Stimulated activated naive CD8-positive, alpha-beta T cell treated with anti-CD3 and anti-CD28 coated beads, Interleukin-15, amount 100 ng/mL, for 72 hours (primary cell): ENCODE measurements around the gene SIAH3.

Experiments
- ATAC-seq: fragments of 150-1000 bp; cut with Tn5 transposase; 2 replicates; pipeline ENCODE4 v1.10.0; 2021; ENCODE audit warnings: mild to moderate bottlenecking, moderate library complexity
- DNase-seq, 2 donors: peaks; one replicate each; pipeline ENCODE4 v3.0.0; 2021 to 2022
- H3K27ac Mint-ChIP-seq, 2 donors: one replicate each; pipeline ENCODE4 v1.8.0; 2022; ENCODE audit warnings: mild to moderate bottlenecking in 2 of 2, mixed read lengths in 2 of 2, moderate library complexity in 2 of 2
- H3K27me3 Mint-ChIP-seq: one replicate; pipeline ENCODE4 v1.8.0; 2022; ENCODE audit warnings: mixed read lengths
- H3K4me1 Mint-ChIP-seq: one replicate; pipeline ENCODE4 v1.8.0; 2022; ENCODE audit warnings: mild to moderate bottlenecking, mixed read lengths
- H3K4me3 Mint-ChIP-seq, 2 donors: one replicate each; pipeline ENCODE4 v1.8.0; 2022; ENCODE audit warnings: mild to moderate bottlenecking in 2 of 2, mixed read lengths in 2 of 2, moderate library complexity in 1 of 2
- H3K9me3 Mint-ChIP-seq, 2 donors: one replicate each; pipeline ENCODE4 v1.8.0; 2022; ENCODE audit warnings: mixed read lengths in 2 of 2

SIAH3 gene, protein sequence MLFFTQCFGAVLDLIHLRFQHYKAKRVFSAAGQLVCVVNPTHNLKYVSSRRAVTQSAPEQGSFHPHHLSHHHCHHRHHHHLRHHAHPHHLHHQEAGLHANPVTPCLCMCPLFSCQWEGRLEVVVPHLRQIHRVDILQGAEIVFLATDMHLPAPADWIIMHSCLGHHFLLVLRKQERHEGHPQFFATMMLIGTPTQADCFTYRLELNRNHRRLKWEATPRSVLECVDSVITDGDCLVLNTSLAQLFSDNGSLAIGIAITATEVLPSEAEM

DNA sequence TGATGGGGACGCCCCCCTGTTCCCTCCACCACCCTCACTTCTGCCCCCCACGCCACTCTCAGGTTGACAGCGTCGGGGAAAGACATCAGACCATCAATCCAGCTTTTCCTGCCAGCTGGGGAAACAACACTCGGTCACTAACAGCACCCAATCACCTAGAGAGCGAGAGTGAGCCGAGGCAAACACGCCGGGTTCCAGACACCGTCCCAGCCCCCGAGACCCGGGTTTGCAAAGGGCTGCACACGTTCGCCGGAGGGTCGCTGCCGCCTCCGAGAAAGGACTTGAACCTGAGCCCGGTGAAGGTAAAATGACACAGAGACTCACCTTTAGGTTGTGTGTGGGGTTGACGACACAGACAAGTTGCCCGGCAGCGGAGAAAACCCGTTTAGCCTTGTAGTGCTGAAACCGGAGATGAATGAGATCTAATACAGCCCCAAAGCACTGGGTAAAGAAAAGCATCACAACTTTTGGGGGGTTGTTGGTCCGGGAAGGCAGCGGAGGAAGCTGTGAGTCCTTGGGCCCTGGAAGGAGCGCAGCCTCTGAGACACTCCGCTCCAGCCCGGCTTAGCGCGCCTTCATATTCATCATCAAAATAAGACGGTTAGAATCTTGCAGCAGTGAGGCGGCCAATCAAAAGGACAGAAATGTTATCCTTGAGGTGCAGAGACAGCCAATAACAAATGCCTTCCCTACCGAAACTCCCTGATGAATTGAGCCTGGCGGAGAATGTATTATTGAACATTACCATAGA, at the start of gene SIAH3:
Gene SIAH3, minus strand, starts transcription at position 583 of the 751 bp plus-strand sequence. Its CDS starts 124 bp downstream, at position 459.
- DNase-seq (peak; percentile 17 to 21), ATAC-seq (peak; percentile 56)
- Mint-ChIP-seq H3K27ac (peak within 1 kb of the TSS; percentile 78 to 85), H3K4me3 (peak within 1 kb of the TSS; percentile 92 to 96), H3K27me3 (peaks cover 31% of the 10 kb centered on the region), H3K9me3 (peaks cover 0 to 5% of the 10 kb centered on the region in 2 donors), H3K4me1 (peaks cover 54% of the 10 kb centered on the region)

DNA sequence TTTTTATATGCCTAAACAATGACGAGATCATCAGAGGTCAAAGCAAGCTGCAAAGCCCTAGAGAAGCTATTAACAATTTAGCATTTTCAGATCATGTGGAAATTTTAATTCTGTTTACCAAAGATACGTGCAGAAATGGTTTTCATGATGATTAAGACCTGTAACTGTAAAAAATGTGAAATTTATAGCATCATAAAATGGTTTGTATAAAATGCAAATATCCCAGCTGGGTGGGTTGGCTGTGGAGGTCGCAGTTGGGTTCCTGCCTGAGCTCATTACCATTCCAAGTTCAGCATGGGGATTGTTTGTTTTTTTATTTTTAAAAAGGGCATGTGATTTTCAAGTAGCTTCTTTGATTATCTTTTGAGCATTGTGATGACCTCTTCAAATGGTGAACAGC, 47.9 kb upstream of the SIAH3 start:
- Mint-ChIP-seq H3K27me3 (peaks cover 14% of the 10 kb centered on the region), H3K4me3 (no peak overlapping the region), H3K27ac (no peak overlapping the region), H3K4me1 (no peaks in the 10 kb centered on the region), H3K9me3 (no peaks in the 10 kb centered on the region)
- no peak for ATAC-seq
- no peak for DNase-seq

DNA sequence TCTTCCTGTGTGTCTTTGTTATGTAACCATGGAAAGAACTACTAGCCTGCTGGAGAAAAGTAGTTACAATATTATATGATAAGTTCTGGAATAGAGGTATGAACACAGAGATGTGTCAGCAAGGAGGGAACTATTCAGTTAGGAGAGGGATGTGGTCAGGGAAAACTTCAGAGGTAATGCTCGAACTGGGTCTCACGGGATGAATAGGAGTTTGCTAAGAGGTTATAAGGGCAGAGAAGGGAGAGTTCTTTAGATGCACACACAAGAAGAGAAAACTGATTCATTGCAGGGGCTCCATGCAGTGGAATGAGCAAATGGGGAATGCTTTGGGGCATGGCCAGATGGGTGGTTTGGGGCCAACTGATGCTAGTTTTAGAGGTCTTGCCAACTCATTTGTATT, 46.0 kb upstream of the SIAH3 start:
- Mint-ChIP-seq H3K27me3 (peaks cover 14% of the 10 kb centered on the region), H3K27ac (peak overlapping the region in 1 of 2 donors; percentile 8), H3K9me3 (no peaks in the 10 kb centered on the region), H3K4me1 (no peaks in the 10 kb centered on the region), H3K4me3 (no peak overlapping the region)
- ATAC-seq (no peak), DNase-seq (no peak)

DNA sequence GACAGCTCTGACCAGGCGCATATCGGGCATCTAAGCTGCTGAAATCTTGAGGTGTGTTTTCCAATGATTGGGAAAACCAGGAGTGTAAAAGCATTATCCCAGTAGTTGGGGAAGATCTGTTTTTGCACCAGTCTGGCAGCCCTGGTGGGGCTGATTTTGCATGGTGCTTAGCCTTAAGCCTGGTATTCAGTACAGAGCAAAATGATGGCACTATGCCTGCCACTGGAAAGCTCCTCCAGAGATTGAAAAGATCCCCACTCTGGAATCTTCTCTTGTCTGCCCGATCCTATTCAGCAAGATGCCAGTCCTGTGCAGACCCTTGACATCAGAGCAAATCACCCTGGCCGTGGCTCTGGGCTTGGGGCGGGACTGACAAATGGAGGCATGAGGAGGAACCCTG, 44.7 kb upstream of the SIAH3 start:
- DNase-seq (no peak), ATAC-seq (no peak)
- Mint-ChIP-seq H3K27me3 (peaks cover 14% of the 10 kb centered on the region), H3K27ac (no peak overlapping the region), H3K4me3 (no peak overlapping the region), H3K4me1 (no peaks in the 10 kb centered on the region), H3K9me3 (no peaks in the 10 kb centered on the region)

DNA sequence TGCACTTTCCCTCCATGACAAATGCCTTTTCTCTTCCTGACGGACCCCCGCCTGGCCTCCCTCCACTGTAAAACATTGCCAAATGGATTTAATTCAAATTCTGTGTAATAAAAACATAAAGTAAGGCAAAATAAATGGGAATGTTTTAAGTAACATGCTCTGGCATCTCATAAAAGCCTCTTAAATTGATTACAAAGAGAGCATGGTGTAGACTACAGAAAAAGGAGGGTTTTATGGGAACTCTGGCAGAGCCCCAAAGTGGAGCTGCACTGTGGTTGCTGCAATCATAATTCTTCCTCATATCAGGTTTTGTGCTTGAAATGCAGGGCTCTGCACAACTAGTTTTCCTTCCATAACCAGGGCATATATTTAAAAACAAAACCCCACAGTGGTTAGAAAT, 44.3 kb upstream of the SIAH3 start:
- H3K4me3 Mint-ChIP-seq, result no peak overlapping the region

DNA sequence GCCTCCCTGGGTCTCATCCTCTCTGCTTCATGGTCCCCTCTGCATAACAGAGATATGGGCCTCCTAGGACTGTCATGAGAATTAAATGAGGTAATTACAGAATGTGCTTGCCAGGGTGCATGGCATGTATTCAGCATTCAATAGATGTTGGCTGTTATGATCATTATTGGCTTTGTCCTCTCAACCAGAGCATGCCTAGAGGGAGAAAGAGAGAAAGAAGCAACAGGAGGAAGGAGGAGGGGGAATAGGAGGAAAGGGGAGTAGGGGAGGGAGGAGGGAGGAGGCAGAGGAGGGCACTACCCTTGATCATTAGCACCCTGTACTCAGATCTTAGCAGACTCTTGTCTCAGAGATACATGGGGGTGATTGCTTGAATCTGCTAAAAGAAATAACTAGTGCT, 41.0 kb upstream of the SIAH3 start:
- H3K4me1 Mint-ChIP-seq, result no peaks in the 10 kb centered on the region
- peaks cover 9% of the 10 kb centered on the region for H3K27me3 Mint-ChIP-seq
- no peak overlapping the region for H3K4me3 Mint-ChIP-seq
- no peak overlapping the region for H3K27ac Mint-ChIP-seq
- DNase-seq, result no peak
- H3K9me3 Mint-ChIP-seq, result no peaks in the 10 kb centered on the region
- ATAC-seq, result no peak

More for the DNA sequence above, 44.3 kb upstream of the SIAH3 start:
- no peak overlapping the region for H3K27ac Mint-ChIP-seq
- no peaks in the 10 kb centered on the region for H3K4me1 Mint-ChIP-seq
- peaks cover 13% of the 10 kb centered on the region for H3K27me3 Mint-ChIP-seq
- no peak for DNase-seq
- no peaks in the 10 kb centered on the region for H3K9me3 Mint-ChIP-seq
- ATAC-seq, result no peak

DNA sequence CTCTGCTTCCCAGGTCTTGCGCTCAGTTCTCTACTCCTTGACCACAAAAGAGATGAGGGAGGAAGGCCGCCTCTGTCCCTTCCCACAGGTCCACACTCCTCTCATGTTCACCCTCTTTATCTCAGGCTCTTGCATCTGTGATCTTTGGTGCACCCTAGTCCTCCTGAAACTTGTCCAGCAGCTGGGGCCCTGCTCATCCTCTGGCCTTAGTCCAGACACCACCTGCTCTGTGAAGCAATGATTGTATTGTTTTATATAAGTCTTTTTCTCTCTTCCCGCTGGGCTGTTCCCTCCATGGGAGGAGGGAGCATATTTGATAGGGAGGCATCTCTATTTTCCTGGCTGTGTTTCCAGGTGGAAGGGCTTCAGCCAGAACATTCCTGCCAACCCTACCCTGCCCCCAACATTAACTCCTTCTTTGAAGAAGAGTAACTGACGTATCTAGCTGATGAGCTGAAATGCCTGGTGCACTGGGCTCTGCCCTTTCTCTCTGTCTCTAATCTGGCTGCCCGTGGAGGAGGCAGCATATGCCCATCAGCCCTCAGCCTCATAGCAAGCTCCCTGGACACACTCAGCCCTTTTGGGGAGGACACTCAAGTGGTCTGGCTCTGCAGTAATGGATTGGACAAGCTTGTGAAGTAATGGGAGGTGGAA, 38.2 kb upstream of the SIAH3 start:
- no peak overlapping the region for H3K4me3 Mint-ChIP-seq
- H3K27me3 Mint-ChIP-seq, result no peaks in the 10 kb centered on the region
- H3K27ac Mint-ChIP-seq, result peak overlapping the region in 1 of 2 donors; percentile 14
- no peaks in the 10 kb centered on the region for H3K4me1 Mint-ChIP-seq
- no peak for DNase-seq
- no peak for ATAC-seq
- no peaks in the 10 kb centered on the region for H3K9me3 Mint-ChIP-seq

DNA sequence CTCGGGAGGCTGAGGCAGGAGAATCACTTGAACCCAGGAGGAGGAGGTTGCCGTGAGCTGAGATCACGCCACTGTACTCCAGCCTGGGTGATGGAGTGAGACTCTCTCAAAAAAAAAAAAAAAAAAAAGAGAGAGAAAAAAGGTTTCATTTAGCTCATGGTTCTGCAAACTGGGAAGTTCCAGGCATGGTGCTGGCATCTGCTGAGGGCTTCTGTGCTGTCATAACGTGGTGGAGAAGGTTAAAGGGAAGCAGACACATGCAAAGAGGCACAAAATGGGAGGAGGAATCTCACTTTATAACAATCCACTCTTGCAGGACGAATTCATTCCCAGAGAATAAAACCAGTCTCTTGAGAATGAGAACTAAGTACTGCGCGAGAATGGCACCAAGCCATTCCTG, 34.9 kb upstream of the SIAH3 start:
- H3K4me3 Mint-ChIP-seq, result no peak overlapping the region
- ATAC-seq (no peak), DNase-seq (no peak)
- no peaks in the 10 kb centered on the region for H3K9me3 Mint-ChIP-seq
- H3K27ac Mint-ChIP-seq, result no peak overlapping the region
- no peaks in the 10 kb centered on the region for H3K27me3 Mint-ChIP-seq
- no peaks in the 10 kb centered on the region for H3K4me1 Mint-ChIP-seq

DNA sequence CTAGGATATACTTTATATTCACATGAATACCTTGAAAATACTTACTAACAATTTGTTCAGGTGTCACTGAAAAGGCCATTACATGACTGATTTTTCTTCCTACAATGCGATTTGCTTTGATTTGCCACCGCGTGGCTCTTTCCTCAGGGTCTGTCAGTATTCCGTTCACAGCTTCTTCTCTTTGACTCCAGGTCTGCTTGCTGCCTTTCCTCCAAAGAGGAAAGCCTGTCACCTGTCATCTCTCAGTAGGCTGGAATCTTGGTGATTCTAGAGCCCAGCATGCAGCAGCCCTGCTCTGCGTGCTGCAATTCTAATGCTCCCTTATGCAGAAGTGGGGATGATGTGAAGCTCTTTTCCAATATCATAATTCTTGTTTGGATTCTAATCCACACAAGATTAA, 33.6 kb upstream of the SIAH3 start:
- Mint-ChIP-seq H3K27ac (no peak overlapping the region), H3K4me3 (no peak overlapping the region), H3K4me1 (no peaks in the 10 kb centered on the region), H3K9me3 (no peaks in the 10 kb centered on the region), H3K27me3 (no peaks in the 10 kb centered on the region)
- ATAC-seq (no peak), DNase-seq (no peak)

DNA sequence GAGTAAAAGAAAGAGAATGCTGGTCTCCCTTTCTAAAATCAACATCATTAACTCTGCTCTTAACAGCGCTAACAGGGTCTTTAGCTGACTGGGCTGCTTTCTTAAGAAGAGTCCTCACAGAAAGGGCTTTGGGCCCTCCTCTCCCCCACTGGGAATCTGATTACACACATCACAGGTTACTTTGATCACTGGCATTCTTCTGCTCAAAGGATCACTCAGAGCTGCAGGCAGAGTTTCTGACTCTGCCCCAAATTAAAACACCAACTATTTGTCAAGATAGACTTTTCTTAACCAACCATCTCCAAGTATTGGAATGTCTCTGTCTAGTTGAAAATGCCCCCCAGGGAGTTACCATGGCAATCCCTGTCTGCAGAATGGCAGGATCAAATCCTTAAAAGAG, 31.1 kb upstream of the SIAH3 start:
- Mint-ChIP-seq H3K27me3 (no peaks in the 10 kb centered on the region), H3K4me3 (no peak overlapping the region), H3K9me3 (no peaks in the 10 kb centered on the region), H3K4me1 (no peaks in the 10 kb centered on the region), H3K27ac (no peak overlapping the region)
- DNase-seq (no peak), ATAC-seq (no peak)

DNA sequence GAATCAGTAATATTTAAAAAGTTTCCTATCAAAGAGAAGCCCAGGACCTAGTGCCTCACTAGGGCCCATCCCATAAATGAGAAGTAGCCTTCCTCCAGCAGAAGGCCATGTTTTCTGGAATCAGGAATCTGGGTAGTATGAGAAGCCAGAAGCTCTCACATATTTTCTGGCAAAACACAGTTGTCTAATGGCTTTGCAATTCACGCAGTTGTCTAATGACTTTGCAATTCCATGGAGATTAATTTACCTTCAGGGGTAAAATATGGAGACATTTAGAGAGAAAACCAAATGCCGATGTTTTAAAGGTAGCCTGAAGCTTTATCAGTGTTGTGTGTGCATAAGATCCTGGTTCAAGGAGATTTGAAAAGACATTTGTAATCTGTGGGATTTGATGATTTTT, 29.8 kb upstream of the SIAH3 start:
- H3K4me1 Mint-ChIP-seq, result no peaks in the 10 kb centered on the region
- no peak overlapping the region for H3K27ac Mint-ChIP-seq
- H3K9me3 Mint-ChIP-seq, result no peaks in the 10 kb centered on the region
- H3K27me3 Mint-ChIP-seq, result no peaks in the 10 kb centered on the region
- DNase-seq, result no peak
- ATAC-seq, result no peak
- H3K4me3 Mint-ChIP-seq, result no peak overlapping the region

DNA sequence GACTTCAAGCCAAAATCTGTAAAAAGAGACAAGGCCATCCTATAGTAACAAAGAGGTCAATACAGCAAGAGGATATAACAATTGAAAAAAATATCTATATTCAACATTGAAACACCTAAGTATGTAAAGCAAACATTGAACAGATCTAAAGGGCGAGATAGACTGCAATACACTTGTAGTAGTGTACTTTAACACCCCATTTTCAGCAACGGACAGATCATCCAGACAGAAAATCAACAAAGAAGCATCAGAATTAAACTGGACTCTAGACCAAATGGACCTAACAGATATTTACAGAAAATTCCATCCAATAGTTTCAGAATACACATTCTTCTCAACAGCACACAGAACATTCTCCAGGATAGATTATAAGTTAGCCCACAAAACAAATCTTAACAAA, 28.7 kb upstream of the SIAH3 start:
- DNase-seq (no peak), ATAC-seq (no peak)
- Mint-ChIP-seq H3K27me3 (no peaks in the 10 kb centered on the region), H3K27ac (no peak overlapping the region), H3K4me3 (no peak overlapping the region), H3K4me1 (no peaks in the 10 kb centered on the region), H3K9me3 (no peaks in the 10 kb centered on the region)

DNA sequence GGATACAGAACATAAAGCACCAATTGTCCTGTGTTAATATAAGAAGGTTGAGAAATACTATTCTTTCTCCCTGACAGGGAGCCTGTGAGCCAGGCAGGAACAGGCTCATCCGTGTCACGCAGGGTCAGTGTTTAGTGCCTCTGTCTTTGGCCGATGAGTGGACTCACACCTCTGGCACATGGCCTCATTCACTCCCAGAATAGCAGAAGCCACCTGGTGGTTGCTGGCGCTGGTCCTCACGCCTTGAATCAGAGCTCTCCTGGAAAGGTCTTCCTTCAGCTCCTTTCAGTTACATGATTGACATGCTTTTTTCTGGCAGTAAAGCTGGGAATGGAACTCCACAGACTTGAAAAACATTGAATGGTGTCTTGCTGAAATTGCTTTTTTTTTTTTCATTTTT, 28.1 kb upstream of the SIAH3 start:
- no peaks in the 10 kb centered on the region for H3K27me3 Mint-ChIP-seq
- H3K4me1 Mint-ChIP-seq, result no peaks in the 10 kb centered on the region
- ATAC-seq (no peak), DNase-seq (no peak)
- H3K4me3 Mint-ChIP-seq, result no peak overlapping the region
- H3K9me3 Mint-ChIP-seq, result no peaks in the 10 kb centered on the region
- H3K27ac Mint-ChIP-seq, result no peak overlapping the region

DNA sequence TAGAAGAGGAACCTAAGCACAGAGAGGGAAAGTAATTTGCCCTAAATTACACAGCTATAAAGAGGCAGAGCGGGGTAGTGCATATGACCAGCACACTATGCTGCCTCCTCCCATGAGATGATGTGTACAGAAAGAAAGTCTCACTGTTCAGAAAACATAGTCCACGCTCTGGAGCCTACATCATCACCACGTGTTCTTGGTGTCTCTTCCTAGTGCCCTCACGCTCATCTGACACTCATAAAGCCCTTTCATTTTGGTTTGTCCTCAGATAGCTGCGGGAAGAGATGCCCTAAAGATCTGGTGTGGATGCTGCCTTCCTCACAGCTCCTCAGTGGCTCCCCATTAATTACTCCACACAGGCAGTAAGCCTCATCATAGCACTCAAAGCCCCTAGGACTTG, 27.4 kb upstream of the SIAH3 start:
- ATAC-seq (no peak), DNase-seq (no peak)
- H3K4me1 Mint-ChIP-seq, result no peaks in the 10 kb centered on the region
- no peak overlapping the region for H3K4me3 Mint-ChIP-seq
- no peak overlapping the region for H3K27ac Mint-ChIP-seq
- no peaks in the 10 kb centered on the region for H3K27me3 Mint-ChIP-seq
- H3K9me3 Mint-ChIP-seq, result no peaks in the 10 kb centered on the region

DNA sequence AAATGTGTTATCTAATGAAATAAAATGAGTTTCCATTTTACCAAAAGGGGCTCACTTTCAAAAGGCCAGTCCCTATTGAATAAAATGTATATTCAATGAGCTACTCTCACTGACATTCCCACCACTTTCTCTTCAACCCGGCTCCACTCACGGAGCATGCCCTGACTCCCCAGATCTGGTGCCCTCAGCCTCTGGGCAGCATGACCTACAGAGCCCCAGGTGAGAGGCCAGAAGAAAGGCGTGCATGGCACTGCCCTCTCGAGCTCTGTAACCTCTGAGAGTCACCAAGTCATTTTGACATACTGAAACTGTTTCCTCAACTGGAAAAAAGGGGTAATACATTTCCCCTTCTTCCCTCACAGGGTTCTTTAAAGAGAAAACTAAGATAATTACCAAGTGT, 25.2 kb upstream of the SIAH3 start:
- ATAC-seq (no peak), DNase-seq (no peak)
- Mint-ChIP-seq H3K4me3 (no peak overlapping the region), H3K4me1 (no peaks in the 10 kb centered on the region), H3K9me3 (no peaks in the 10 kb centered on the region), H3K27ac (no peak overlapping the region), H3K27me3 (no peaks in the 10 kb centered on the region)

DNA sequence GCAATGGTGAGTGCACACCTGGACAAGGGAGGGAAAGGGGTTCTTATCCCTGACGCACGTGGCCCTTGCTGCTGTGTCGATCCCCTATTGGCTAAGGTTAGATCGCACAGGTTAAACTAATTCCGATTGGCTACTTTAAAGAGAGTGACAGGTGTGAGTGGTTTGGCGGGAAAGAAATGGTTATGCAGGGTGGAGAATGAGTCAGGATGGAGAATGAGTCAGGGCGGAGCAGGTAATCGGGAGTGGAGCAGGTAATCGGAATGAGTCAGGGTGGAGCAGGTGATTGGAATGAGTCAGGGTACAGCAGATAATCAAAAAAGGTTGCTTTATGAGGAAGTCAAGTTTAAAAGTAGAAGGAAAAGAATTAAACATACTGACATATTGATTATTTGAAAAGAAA, 24.4 kb upstream of the SIAH3 start:
- H3K27ac Mint-ChIP-seq, result no peak overlapping the region
- no peaks in the 10 kb centered on the region for H3K27me3 Mint-ChIP-seq
- no peak overlapping the region for H3K4me3 Mint-ChIP-seq
- DNase-seq (no peak), ATAC-seq (no peak)
- H3K4me1 Mint-ChIP-seq, result no peaks in the 10 kb centered on the region
- H3K9me3 Mint-ChIP-seq, result no peaks in the 10 kb centered on the region
